WTC11 (cell line): ENCODE measurements around the gene KRT33A. TPM values are rescaled to one million over a fixed set of nuclear protein-coding genes. Genes with fewer than 3 reads are reported as not detected.

Experiments used
- ATAC-seq: fragments of 200-7000 bp; cut with Tn5 transposase; 2 replicates; pipeline ENCODE4 v1.10.0; 2021; ENCODE audit warnings: mild to moderate bottlenecking, moderate library complexity
- CTCF ChIA-PET: fragments of 300-600 bp; sonication (Branson Sonifier 250); formaldehyde crosslinking; loops from one replicate; lab custom pipeline; 2021; ENCODE audit warnings: antibody characterized with exemption; lab: Charles Lee
- POLR2A ChIA-PET: fragments of 350-600 bp; sonication (Branson Sonifier 250); formaldehyde crosslinking; loops from one replicate; lab custom pipeline; 2021; ENCODE audit warnings: antibody characterized with exemption; lab: Charles Lee
- DNase-seq: peaks from one replicate; pipeline ENCODE4 v3.0.0; 2021; ENCODE audit warnings: low spot score
- H3K27ac Mint-ChIP-seq: 2 replicates; pipeline ENCODE4 v1.8.0; 2021; ENCODE audit warnings: mixed read lengths
- H3K27me3 Mint-ChIP-seq: 2 replicates; pipeline ENCODE4 v1.8.0; 2021; ENCODE audit warnings: low read depth, mild to moderate bottlenecking, moderate library complexity, mixed read lengths
- H3K36me3 Mint-ChIP-seq: 2 replicates; pipeline ENCODE4 v1.8.0; 2021; ENCODE audit warnings: mixed read lengths
- H3K4me1 Mint-ChIP-seq: 2 replicates; pipeline ENCODE4 v1.8.0; 2022; ENCODE audit warnings: mixed read lengths
- H3K4me3 Mint-ChIP-seq: 2 replicates; pipeline ENCODE4 v1.8.0; 2021; ENCODE audit warnings: mild to moderate bottlenecking, moderate library complexity, mixed read lengths
- H3K9me3 Mint-ChIP-seq: 2 replicates; pipeline ENCODE4 v1.8.0; 2021; ENCODE audit warnings: mixed read lengths
- ELF4 ChIP-seq: sonication (generic); formaldehyde crosslinking; IDR thresholded peaks from 2 replicates; pipeline ENCODE4 v1.8.1; 2022; ENCODE audit warnings: low read depth, mild to moderate bottlenecking, moderate library complexity, missing genetic modification reagents
- ESRRA ChIP-seq: sonication (generic); formaldehyde crosslinking; IDR thresholded peaks from 2 replicates; pipeline ENCODE4 v1.8.1; 2022; ENCODE audit warnings: mild to moderate bottlenecking, missing genetic modification reagents, borderline replicate concordance
- FOXK1 ChIP-seq: sonication (generic); formaldehyde crosslinking; IDR thresholded peaks from 2 replicates; pipeline ENCODE4 v1.8.0; 2022; ENCODE audit warnings: mild to moderate bottlenecking, moderate library complexity, missing genetic modification reagents
- GABPB1 ChIP-seq: sonication (generic); formaldehyde crosslinking; IDR thresholded peaks from 2 replicates; pipeline ENCODE4 v1.8.1; 2023; ENCODE audit warnings: mild to moderate bottlenecking, missing genetic modification reagents
- GRHL2 ChIP-seq: fragments of 250-450 bp; sonication (Bioruptor Pico); IDR thresholded peaks from 2 replicates; pipeline ENCODE4 v1.8.0; 2022; ENCODE audit warnings: mild to moderate bottlenecking, moderate library complexity; ENCODE audit not compliant: insufficient replicate concordance, severe bottlenecking
- HMGA2 ChIP-seq: fragments of 250-450 bp; sonication (Bioruptor Pico); IDR thresholded peaks from 2 replicates; pipeline ENCODE4 v1.4.0; 2021; ENCODE audit warnings: mild to moderate bottlenecking, moderate library complexity
- JUN ChIP-seq: sonication (generic); formaldehyde crosslinking; IDR thresholded peaks from 2 replicates; pipeline ENCODE4 v1.8.0; 2023; ENCODE audit warnings: mild to moderate bottlenecking, missing genetic modification reagents
- KAT7 ChIP-seq: sonication (generic); formaldehyde crosslinking; IDR thresholded peaks from 2 replicates; pipeline ENCODE4 v1.8.1; 2023; ENCODE audit warnings: missing genetic modification reagents, mild to moderate bottlenecking, borderline replicate concordance
- NR2C2 ChIP-seq: sonication (generic); formaldehyde crosslinking; IDR thresholded peaks from 2 replicates; pipeline ENCODE4 v1.8.0; 2022; ENCODE audit warnings: mild to moderate bottlenecking, missing genetic modification reagents
- OVOL2 ChIP-seq: fragments of 250-450 bp; sonication (Bioruptor Pico); IDR thresholded peaks from 2 replicates; pipeline ENCODE4 v1.9.0; 2021; ENCODE audit warnings: mild to moderate bottlenecking, borderline replicate concordance
- RORB ChIP-seq: fragments of 250-450 bp; sonication (Bioruptor Pico); IDR thresholded peaks from 2 replicates; pipeline ENCODE4 v1.9.0; 2021; ENCODE audit warnings: mild to moderate bottlenecking
- SMAD3 ChIP-seq: sonication (generic); formaldehyde crosslinking; IDR thresholded peaks from 2 replicates; pipeline ENCODE4 v1.8.0; 2022; ENCODE audit warnings: missing genetic modification reagents, mild to moderate bottlenecking, borderline replicate concordance
- total RNA-seq: library from RNA; stranded (reverse); gene quantifications from 3 replicates; pipeline ENCODE4 v1.2.3, GENCODE V29; 2021
- TF ChIP-seq, protein P1 (sequence below): sonication (generic); formaldehyde crosslinking; IDR thresholded peaks from 2 replicates; pipeline ENCODE4 v1.8.1; 2023; ENCODE audit warnings: mild to moderate bottlenecking, missing genetic modification reagents
- TF ChIP-seq, protein P2 (sequence below): fragments of 250-450 bp; sonication (Bioruptor Pico); IDR thresholded peaks from 2 replicates; pipeline ENCODE4 v2.1.2; 2022; ENCODE audit warnings: mild to moderate bottlenecking, moderate library complexity
- TF ChIP-seq, protein P3 (sequence below): sonication (generic); formaldehyde crosslinking; IDR thresholded peaks from 2 replicates; pipeline ENCODE4 v1.8.1; 2023; ENCODE audit warnings: mild to moderate bottlenecking, moderate library complexity, missing genetic modification reagents
- TF ChIP-seq, protein P4 (sequence below): fragments of 250-450 bp; sonication (Bioruptor Pico); IDR thresholded peaks from 2 replicates; pipeline ENCODE4 v1.9.0; 2021; ENCODE audit warnings: moderate library complexity, mild to moderate bottlenecking, inconsistent platforms, borderline replicate concordance
- TF ChIP-seq, protein P5 (sequence below): sonication (generic); formaldehyde crosslinking; IDR thresholded peaks from 2 replicates; pipeline ENCODE4 v1.8.0; 2022; ENCODE audit warnings: missing genetic modification reagents

KRT33A gene
- total RNA-seq, 1 experiment from 2014 or later: not detected

DNA sequence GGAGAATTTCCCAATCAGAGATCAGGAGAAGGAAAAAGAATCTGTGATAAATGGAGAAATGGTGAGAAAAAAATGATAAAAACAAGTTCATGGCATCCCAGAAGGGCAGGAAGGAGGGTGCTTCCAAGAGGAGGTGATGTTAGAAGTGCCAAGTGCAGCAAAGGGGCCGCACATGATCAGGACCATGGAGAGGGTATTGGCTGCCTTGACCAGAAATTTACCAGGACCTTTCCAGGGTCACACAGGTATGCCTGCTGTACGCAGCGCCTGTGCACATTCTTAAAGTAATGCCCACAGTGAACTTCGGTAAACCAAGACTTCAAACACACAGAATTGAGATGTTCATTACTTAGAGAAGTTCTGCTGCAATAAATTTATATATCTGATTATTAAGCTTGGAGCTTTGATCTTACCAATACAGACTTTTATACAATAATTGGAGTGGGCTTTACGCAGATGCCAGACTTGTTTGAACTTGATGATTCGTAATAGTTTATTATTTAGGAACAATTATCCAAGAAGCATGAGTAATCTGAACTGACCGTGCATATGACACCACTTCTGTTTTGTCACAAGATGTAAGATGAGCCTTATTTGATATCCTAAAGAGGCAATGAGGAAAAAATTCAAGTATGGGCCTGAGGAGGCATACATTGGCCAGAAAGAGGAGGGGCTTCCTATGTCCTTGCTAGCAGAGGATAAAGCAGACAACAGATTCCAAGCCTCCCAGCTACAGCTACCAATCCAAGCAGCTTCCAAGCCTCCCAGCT, 2.2 kb upstream of the KRT33A start:
- ATAC-seq (no peak), DNase-seq (peak; percentile 16)
- Mint-ChIP-seq H3K27me3 (peaks cover 5% of the 10 kb centered on the region), H3K4me3 (no peak overlapping the region), H3K9me3 (0 out of 2 replicates have a peak, but pooled peaks cover 10% of the 10 kb centered on the region), H3K4me1 (no peaks in the 10 kb centered on the region), H3K36me3 (no peaks in the 10 kb centered on the region), H3K27ac (no peak overlapping the region)
- TF ChIP-seq ESRRA (CRISPR knock-in tag): no peak
- TF ChIP-seq FOXK1 (CRISPR knock-in tag): no peak
- TF ChIP-seq, protein P1, sequence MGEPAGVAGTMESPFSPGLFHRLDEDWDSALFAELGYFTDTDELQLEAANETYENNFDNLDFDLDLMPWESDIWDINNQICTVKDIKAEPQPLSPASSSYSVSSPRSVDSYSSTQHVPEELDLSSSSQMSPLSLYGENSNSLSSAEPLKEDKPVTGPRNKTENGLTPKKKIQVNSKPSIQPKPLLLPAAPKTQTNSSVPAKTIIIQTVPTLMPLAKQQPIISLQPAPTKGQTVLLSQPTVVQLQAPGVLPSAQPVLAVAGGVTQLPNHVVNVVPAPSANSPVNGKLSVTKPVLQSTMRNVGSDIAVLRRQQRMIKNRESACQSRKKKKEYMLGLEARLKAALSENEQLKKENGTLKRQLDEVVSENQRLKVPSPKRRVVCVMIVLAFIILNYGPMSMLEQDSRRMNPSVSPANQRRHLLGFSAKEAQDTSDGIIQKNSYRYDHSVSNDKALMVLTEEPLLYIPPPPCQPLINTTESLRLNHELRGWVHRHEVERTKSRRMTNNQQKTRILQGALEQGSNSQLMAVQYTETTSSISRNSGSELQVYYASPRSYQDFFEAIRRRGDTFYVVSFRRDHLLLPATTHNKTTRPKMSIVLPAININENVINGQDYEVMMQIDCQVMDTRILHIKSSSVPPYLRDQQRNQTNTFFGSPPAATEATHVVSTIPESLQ (CRISPR knock-in tag): no peak
- no peak for TF ChIP-seq KAT7 (CRISPR knock-in tag)
- TF ChIP-seq ELF4 (CRISPR knock-in tag): no peak
- TF ChIP-seq NR2C2: no peak
- no peak for TF ChIP-seq HMGA2 (CRISPR knock-in tag)
- TF ChIP-seq, protein P2, sequence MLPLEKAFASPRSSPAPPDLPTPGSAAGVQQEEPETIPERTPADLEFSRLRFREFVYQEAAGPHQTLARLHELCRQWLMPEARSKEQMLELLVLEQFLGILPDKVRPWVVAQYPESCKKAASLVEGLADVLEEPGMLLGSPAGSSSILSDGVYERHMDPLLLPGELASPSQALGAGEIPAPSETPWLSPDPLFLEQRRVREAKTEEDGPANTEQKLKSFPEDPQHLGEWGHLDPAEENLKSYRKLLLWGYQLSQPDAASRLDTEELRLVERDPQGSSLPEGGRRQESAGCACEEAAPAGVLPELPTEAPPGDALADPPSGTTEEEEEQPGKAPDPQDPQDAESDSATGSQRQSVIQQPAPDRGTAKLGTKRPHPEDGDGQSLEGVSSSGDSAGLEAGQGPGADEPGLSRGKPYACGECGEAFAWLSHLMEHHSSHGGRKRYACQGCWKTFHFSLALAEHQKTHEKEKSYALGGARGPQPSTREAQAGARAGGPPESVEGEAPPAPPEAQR (CRISPR knock-in tag): no peak
- TF ChIP-seq, protein P3, sequence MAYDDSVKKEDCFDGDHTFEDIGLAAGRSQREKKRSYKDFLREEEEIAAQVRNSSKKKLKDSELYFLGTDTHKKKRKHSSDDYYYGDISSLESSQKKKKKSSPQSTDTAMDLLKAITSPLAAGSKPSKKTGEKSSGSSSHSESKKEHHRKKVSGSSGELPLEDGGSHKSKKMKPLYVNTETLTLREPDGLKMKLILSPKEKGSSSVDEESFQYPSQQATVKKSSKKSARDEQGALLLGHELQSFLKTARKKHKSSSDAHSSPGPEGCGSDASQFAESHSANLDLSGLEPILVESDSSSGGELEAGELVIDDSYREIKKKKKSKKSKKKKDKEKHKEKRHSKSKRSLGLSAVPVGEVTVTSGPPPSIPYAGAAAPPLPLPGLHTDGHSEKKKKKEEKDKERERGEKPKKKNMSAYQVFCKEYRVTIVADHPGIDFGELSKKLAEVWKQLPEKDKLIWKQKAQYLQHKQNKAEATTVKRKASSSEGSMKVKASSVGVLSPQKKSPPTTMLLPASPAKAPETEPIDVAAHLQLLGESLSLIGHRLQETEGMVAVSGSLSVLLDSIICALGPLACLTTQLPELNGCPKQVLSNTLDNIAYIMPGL (CRISPR knock-in tag): no peak
- TF ChIP-seq, protein P4, sequence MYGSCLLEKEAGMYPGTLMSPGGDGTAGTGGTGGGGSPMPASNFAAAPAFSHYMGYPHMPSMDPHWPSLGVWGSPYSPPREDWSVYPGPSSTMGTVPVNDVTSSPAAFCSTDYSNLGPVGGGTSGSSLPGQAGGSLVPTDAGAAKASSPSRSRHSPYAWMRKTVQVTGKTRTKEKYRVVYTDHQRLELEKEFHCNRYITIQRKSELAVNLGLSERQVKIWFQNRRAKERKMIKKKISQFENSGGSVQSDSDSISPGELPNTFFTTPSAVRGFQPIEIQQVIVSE (CRISPR knock-in tag): no peak
- POLR2A ChIA-PET: no interaction called here
- CTCF ChIA-PET: no interaction called here

DNA sequence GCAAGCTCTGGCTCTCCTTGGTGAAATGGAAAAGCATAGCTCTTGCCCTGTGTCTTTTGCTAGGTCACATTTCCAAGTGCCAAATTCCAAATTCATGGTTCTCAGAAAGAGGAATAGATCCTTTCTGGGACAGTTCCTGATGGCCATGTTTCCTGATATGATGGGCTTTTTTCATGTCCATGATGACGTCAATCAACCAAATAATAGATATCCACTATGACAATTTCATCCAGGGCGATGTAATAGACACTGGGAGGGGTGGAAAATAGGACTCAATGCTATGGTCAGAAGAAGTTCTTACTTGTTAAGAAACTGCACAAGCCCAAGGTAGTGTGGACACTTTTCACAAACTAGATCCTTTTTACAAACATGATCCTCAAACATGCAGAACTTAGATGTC, 549 bp upstream of the KRT33A start:
- Mint-ChIP-seq H3K4me1 (no peaks in the 10 kb centered on the region), H3K27me3 (peaks cover 5% of the 10 kb centered on the region), H3K9me3 (0 out of 2 replicates have a peak, but pooled peaks cover 7% of the 10 kb centered on the region), H3K4me3 (no peak overlapping the region), H3K27ac (no peak overlapping the region), H3K36me3 (no peaks in the 10 kb centered on the region)
- TF ChIP-seq GABPB1 (no peak), RORB (CRISPR knock-in tag) (no peak), OVOL2 (CRISPR knock-in tag) (no peak), JUN (CRISPR knock-in tag) (no peak), GRHL2 (CRISPR knock-in tag) (no peak), SMAD3 (CRISPR knock-in tag) (no peak)
- TF ChIP-seq, protein P5, sequence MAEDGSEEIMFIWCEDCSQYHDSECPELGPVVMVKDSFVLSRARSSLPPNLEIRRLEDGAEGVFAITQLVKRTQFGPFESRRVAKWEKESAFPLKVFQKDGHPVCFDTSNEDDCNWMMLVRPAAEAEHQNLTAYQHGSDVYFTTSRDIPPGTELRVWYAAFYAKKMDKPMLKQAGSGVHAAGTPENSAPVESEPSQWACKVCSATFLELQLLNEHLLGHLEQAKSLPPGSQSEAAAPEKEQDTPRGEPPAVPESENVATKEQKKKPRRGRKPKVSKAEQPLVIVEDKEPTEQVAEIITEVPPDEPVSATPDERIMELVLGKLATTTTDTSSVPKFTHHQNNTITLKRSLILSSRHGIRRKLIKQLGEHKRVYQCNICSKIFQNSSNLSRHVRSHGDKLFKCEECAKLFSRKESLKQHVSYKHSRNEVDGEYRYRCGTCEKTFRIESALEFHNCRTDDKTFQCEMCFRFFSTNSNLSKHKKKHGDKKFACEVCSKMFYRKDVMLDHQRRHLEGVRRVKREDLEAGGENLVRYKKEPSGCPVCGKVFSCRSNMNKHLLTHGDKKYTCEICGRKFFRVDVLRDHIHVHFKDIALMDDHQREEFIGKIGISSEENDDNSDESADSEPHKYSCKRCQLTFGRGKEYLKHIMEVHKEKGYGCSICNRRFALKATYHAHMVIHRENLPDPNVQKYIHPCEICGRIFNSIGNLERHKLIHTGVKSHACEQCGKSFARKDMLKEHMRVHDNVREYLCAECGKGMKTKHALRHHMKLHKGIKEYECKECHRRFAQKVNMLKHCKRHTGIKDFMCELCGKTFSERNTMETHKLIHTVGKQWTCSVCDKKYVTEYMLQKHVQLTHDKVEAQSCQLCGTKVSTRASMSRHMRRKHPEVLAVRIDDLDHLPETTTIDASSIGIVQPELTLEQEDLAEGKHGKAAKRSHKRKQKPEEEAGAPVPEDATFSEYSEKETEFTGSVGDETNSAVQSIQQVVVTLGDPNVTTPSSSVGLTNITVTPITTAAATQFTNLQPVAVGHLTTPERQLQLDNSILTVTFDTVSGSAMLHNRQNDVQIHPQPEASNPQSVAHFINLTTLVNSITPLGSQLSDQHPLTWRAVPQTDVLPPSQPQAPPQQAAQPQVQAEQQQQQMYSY (CRISPR knock-in tag): no peak
- TF ChIP-seq, protein P3 (CRISPR knock-in tag): no peak
- POLR2A ChIA-PET: no interaction called here
- CTCF ChIA-PET: no interaction called here
- ATAC-seq (no peak), DNase-seq (no peak)
